Panc1 (cell line): ENCODE measurements around the gene SSX2IP. TPM values are rescaled to one million over a fixed set of nuclear protein-coding genes. Genes with fewer than 3 reads are reported as not detected.

Experiments used
- ATAC-seq: fragments of 200-7000 bp; cut with Tn5 transposase; 2 replicates; pipeline ENCODE4 v1.9.1; 2020; ENCODE audit warnings: mild to moderate bottlenecking, moderate library complexity
- BruUV-seq: library from RNA; stranded (reverse); fragments of 400-500 nt; replicated peaks from 2 replicates; lab custom pipeline; 2021; lab: Mats Ljungman, UMichigan
- CTCF ChIA-PET: fragments of 300-600 bp; sonication (Branson Sonifier 250); formaldehyde crosslinking; loops from one replicate; lab custom pipeline; 2022; ENCODE audit warnings: antibody characterized with exemption; lab: Charles Lee
- POLR2A ChIA-PET: fragments of 300-600 bp; sonication (Branson Sonifier 250); formaldehyde crosslinking; loops from one replicate; lab custom pipeline; 2022; ENCODE audit warnings: antibody characterized with exemption; lab: Charles Lee
- DNase-seq: peaks from one replicate; pipeline ENCODE4 v3.0.0-alpha.2; 2010; ENCODE audit warnings: low read depth, low spot score
- H3K27ac ChIP-seq: 2 replicates; pipeline ENCODE4 v1.5.1; 2011; ENCODE audit warnings: mild to moderate bottlenecking, low read length, inconsistent platforms
- H3K27me3 ChIP-seq: fragments of 200-500 bp; sonication (Bioruptor generic); 2 replicates; pipeline ENCODE4 v1.6.0; 2014; ENCODE audit warnings: low read length, inconsistent platforms; ENCODE audit not compliant: control insufficient read depth, insufficient read depth
- H3K36me3 ChIP-seq: fragments of 200-500 bp; sonication (Bioruptor generic); 2 replicates; pipeline ENCODE4 v1.5.1; 2014; ENCODE audit warnings: inconsistent platforms, mild to moderate bottlenecking, low read length, moderate library complexity; ENCODE audit not compliant: control insufficient read depth, insufficient read depth
- H3K4me1 ChIP-seq: 2 replicates; pipeline ENCODE4 v1.5.1; 2011; ENCODE audit warnings: inconsistent platforms, mild to moderate bottlenecking, low read length, moderate library complexity; ENCODE audit not compliant: control insufficient read depth, insufficient read depth
- H3K4me3 ChIP-seq, 2 experiments: 2 replicates each; pipeline ENCODE4 v1.5.1; 2011 to 2012; ENCODE audit warnings: low read depth in 2 of 2, low read length in 2 of 2, mild to moderate bottlenecking in 2 of 2, inconsistent platforms in 1 of 2, moderate library complexity in 1 of 2
- H3K9me3 ChIP-seq: fragments of 200-500 bp; sonication (Bioruptor generic); 2 replicates; pipeline ENCODE4 v1.5.1; 2014; ENCODE audit warnings: low read depth, mild to moderate bottlenecking, inconsistent platforms, low read length, moderate library complexity; ENCODE audit not compliant: control insufficient read depth, insufficient read depth
- CTCF ChIP-seq: fragments of 450-650 bp; IDR thresholded peaks from 2 replicates; pipeline ENCODE4 v1.5.1; 2017; ENCODE audit warnings: mild to moderate bottlenecking
- POLR2AphosphoS5 ChIP-seq: IDR thresholded peaks from 2 replicates; pipeline ENCODE4 v1.6.1; 2012; ENCODE audit warnings: mild to moderate bottlenecking, low read depth, low read length, moderate library complexity
- REST ChIP-seq, 2 experiments: IDR thresholded peaks; 2 replicates each; pipeline ENCODE4 v1.6.1; 2011 to 2012; ENCODE audit warnings: low read depth in 2 of 2, control low read depth in 1 of 2, low read length in 1 of 2, mild to moderate bottlenecking in 1 of 2, moderate library complexity in 1 of 2; ENCODE audit not compliant: insufficient read depth in 1 of 2
- SIN3A ChIP-seq: IDR thresholded peaks from 2 replicates; pipeline ENCODE4 v1.6.1; 2012; ENCODE audit warnings: low read depth, mild to moderate bottlenecking, low read length, moderate library complexity, borderline replicate concordance; ENCODE audit not compliant: insufficient read depth
- TCF7L2 ChIP-seq: IDR thresholded peaks from 2 replicates; pipeline ENCODE4 v1.6.1; 2011; ENCODE audit warnings: mild to moderate bottlenecking, low read depth, low read length, inconsistent platforms
- in situ Hi-C: cut with HindIII; loops from 2 replicates; pipeline ENCODE4 v1.10.0; 2016; ENCODE audit warnings: low sequenced_read_pairs, low pct_unique_long_range_greater_than_20kb
- intact Hi-C: fragments of 100-400 bp; cut with micrococcal nuclease; formaldehyde crosslinking; loops from one replicate; pipeline ENCODE4 v1.10.0; 2022; ENCODE audit not compliant: unreplicated experiment
- total RNA-seq: library from RNA; stranded (reverse); gene quantifications from one replicate; pipeline ENCODE4 v1.2.1, GENCODE V29; 2021; ENCODE audit not compliant: unreplicated experiment

The SSX2IP gene
- total RNA-seq, 1 experiment from 2014 or later, result 81.8 TPM

GRCh38 chr1:84711121-84711520, 20.9 kb upstream of the SSX2IP start:
- DNase-seq, result no peak
- CTCF ChIA-PET, result interaction anchor here (0.5 to 0.6 kb wide), 2 partner anchors 13 to 118 kb away, joined by 3 to 4 read pairs; no protein-coding TSS in a partner anchor
- Histone ChIP-seq H3K36me3 (no peaks in the 10 kb centered on the region), H3K4me3 (no peak overlapping the region), H3K4me1 (no peaks in the 10 kb centered on the region), H3K27me3 (peaks cover 16% of the 10 kb centered on the region), H3K9me3 (no peaks in the 10 kb centered on the region), H3K27ac (no peak overlapping the region)
- ATAC-seq, result no peak
- POLR2A ChIA-PET, result no interaction called here
- in situ Hi-C loops (no loop called here), intact Hi-C loops (no loop called here)
- no peak for TF ChIP-seq POLR2AphosphoS5
- TF ChIP-seq TCF7L2, result no peak
- no peak for TF ChIP-seq REST (IDR thresholded peaks at IDR 0.05; ENCODE audit: insufficient read depth in 1 of 2, low read depth in 2 of 2, low read length in 1 of 2)
- no peak for TF ChIP-seq SIN3A
- TF ChIP-seq CTCF, result no peak
- no TSS peak for BruUV-seq

- intact Hi-C loops, result no loop called here
- no TSS peak for BruUV-seq
Measured at GRCh38 chr1:84709131-84709530, 18.9 kb upstream of the SSX2IP start.

GRCh38 chr1:84708031-84708430, 17.8 kb upstream of the SSX2IP start:
- Histone ChIP-seq H3K4me1 (no peaks in the 10 kb centered on the region), H3K9me3 (no peaks in the 10 kb centered on the region), H3K4me3 (no peak overlapping the region), H3K36me3 (no peaks in the 10 kb centered on the region), H3K27me3 (peaks cover 30% of the 10 kb centered on the region), H3K27ac (no peak overlapping the region)
- intact Hi-C loops, result no loop called here
- BruUV-seq, result no TSS peak
- no peak for TF ChIP-seq TCF7L2
- TF ChIP-seq REST (IDR thresholded peaks at IDR 0.05; ENCODE audit: insufficient read depth in 1 of 2, low read depth in 2 of 2, low read length in 1 of 2), result no peak
- CTCF ChIA-PET, result no interaction called here
- ATAC-seq (no peak), DNase-seq (no peak)
- in situ Hi-C loops, result no loop called here
- POLR2A ChIA-PET, result no interaction called here

More at GRCh38 chr1:84709131-84709530, 18.9 kb upstream of the SSX2IP start:
- H3K27ac ChIP-seq, result no peak overlapping the region
- H3K4me1 ChIP-seq, result no peaks in the 10 kb centered on the region
- ChIA-PET POLR2A (no interaction called here), CTCF (no interaction called here)
- DNase-seq (no peak), ATAC-seq (no peak)
- TF ChIP-seq SIN3A (no peak), POLR2AphosphoS5 (no peak)
- no peaks in the 10 kb centered on the region for H3K36me3 ChIP-seq
- in situ Hi-C loops, result no loop called here
- peaks cover 23% of the 10 kb centered on the region for H3K27me3 ChIP-seq
- H3K4me3 ChIP-seq, result no peak overlapping the region
- no peaks in the 10 kb centered on the region for H3K9me3 ChIP-seq
